Measurements from ENCODE around the gene RAB7B. TPM values are rescaled to one million over a fixed set of nuclear protein-coding genes. Genes with fewer than 3 reads are reported as not detected.
A peak's percentile ranks its signal among the peaks of the same experiment; 100 is the strongest.

RAB7B gene
- total RNA-seq, 1 donor from 2014 or later = not detected

DNA sequence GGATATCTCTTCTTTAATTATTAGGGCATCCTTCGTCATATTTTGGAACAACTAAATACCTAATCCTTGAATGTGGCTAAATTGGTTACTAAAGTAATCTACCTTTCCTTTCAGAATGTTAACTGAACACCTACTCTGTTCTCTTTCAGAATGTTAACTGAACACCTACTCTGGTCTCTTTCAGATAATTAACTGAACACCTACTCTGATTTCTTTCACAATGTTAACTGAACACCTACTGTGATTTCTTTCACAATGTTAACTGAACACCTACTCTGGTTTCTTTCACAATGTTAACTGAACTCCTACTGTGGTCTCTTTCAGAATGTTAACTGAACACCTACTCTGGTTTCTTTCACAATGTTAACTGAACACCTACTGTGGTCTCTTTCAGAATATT, 21.9 kb downstream of the RAB7B start:
- Mint-ChIP-seq H3K4me3 (ENCODE audit: low read depth) (no peak overlapping the region), H3K36me3 (ENCODE audit: insufficient read depth) (no peaks in the 10 kb centered on the region), H3K27me3 (peaks cover 3% of the 10 kb centered on the region), H3K9me3 (ENCODE audit: low read depth) (peaks cover 6% of the 10 kb centered on the region), H3K27ac (no peak overlapping the region), H3K4me1 (ENCODE audit: low read depth) (peaks cover 14% of the 10 kb centered on the region)
- TF ChIP-seq, protein P1, sequence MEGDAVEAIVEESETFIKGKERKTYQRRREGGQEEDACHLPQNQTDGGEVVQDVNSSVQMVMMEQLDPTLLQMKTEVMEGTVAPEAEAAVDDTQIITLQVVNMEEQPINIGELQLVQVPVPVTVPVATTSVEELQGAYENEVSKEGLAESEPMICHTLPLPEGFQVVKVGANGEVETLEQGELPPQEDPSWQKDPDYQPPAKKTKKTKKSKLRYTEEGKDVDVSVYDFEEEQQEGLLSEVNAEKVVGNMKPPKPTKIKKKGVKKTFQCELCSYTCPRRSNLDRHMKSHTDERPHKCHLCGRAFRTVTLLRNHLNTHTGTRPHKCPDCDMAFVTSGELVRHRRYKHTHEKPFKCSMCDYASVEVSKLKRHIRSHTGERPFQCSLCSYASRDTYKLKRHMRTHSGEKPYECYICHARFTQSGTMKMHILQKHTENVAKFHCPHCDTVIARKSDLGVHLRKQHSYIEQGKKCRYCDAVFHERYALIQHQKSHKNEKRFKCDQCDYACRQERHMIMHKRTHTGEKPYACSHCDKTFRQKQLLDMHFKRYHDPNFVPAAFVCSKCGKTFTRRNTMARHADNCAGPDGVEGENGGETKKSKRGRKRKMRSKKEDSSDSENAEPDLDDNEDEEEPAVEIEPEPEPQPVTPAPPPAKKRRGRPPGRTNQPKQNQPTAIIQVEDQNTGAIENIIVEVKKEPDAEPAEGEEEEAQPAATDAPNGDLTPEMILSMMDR (IDR thresholded peaks at IDR 0.05; ENCODE audit: unreplicated experiment) = no peak
- no peak for DNase-seq (ENCODE audit: low spot score, unreplicated experiment)

DNA sequence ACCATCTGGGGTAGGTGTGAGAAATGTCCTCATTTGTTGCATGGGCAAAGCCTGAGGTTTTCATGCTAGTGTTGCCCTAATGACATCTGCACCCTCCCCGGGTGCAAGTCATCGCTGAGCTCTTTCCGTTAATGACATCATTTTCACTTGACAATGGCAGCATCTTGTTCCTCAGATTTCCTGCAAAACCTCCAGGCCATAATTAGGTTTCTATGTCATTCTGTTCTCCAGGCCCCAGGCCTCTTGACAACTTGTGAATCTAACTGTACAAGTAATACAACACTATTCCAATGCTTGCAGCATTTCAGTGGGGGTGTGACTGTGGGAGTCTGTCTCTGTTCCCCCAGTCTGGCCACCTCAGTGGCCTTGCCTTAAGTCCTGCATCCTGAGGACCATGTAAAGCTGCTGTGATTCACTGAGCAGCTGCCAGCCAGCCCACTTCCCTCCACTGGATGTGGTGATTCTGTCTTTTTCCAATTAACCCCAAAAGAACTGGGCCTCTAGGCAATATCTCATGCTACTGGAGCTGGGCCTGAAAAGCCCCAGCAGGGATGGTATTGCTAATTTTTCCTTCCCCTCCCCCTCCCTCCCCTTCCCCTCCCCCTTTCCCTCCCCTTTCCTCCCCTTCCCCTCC, 22.8 kb downstream of the RAB7B start:
- Mint-ChIP-seq H3K27ac (no peak overlapping the region), H3K36me3 (ENCODE audit: insufficient read depth) (no peaks in the 10 kb centered on the region), H3K27me3 (peaks cover 3% of the 10 kb centered on the region), H3K9me3 (ENCODE audit: low read depth) (peaks cover 6% of the 10 kb centered on the region), H3K4me3 (ENCODE audit: low read depth) (no peak overlapping the region), H3K4me1 (ENCODE audit: low read depth) (peaks cover 15% of the 10 kb centered on the region)
- no peak for DNase-seq (ENCODE audit: low spot score, unreplicated experiment)
- TF ChIP-seq, protein P1 (IDR thresholded peaks at IDR 0.05; ENCODE audit: unreplicated experiment) = no peak

- TF ChIP-seq, protein P1 (IDR thresholded peaks at IDR 0.05; ENCODE audit: unreplicated experiment) = no peak
- Mint-ChIP-seq H3K27ac (no peak overlapping the region), H3K4me3 (ENCODE audit: low read depth) (no peak overlapping the region), H3K4me1 (ENCODE audit: low read depth) (peaks cover 12% of the 10 kb centered on the region), H3K9me3 (ENCODE audit: low read depth) (peaks cover 6% of the 10 kb centered on the region), H3K36me3 (ENCODE audit: insufficient read depth) (no peaks in the 10 kb centered on the region), H3K27me3 (peaks cover 3% of the 10 kb centered on the region)
- DNase-seq (ENCODE audit: low spot score, unreplicated experiment) = no peak
These were observed 23.9 kb downstream of the RAB7B start for GRCh38 chr1:205979301-205979700.

GRCh38 chr1:205978676-205979075, 24.5 kb downstream of the RAB7B start:
- Mint-ChIP-seq H3K27me3 (peaks cover 3% of the 10 kb centered on the region), H3K4me1 (ENCODE audit: low read depth) (peaks cover 8% of the 10 kb centered on the region), H3K9me3 (ENCODE audit: low read depth) (peaks cover 6% of the 10 kb centered on the region), H3K4me3 (ENCODE audit: low read depth) (no peak overlapping the region), H3K27ac (no peak overlapping the region), H3K36me3 (ENCODE audit: insufficient read depth) (no peaks in the 10 kb centered on the region)
- DNase-seq (ENCODE audit: low spot score, unreplicated experiment) = no peak
- TF ChIP-seq, protein P1 (IDR thresholded peaks at IDR 0.05; ENCODE audit: unreplicated experiment) = no peak

DNA sequence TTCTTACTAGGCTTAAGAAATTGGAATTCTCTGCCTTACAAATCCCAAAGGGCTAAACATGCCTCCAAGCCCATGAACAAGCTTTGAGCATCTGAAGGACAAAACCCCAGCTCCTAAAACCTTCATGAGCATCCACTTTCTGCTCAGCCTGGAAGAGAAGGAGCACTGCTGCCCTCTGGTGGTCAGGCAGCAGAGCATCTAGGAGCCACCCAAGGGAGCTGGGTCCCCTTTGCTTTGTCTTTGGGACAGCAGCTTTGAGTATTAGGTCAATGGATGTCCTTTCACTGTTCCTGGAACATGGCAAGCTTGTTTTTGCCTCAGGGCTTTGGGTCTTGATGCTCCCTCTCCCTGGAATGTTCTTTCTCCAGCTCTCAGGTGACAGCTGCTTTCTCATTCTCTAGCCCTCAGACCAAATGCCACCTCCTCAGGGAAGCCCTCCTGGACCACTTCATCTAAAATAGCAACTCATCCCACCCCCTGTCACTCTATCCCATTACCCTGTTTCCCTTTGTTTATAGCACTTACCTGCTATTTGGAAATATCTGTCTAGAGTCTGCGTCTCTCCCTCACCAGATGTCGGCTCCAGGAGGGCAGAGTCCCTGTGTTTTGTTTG, 25.7 kb downstream of the RAB7B start:
- TF ChIP-seq, protein P1 (IDR thresholded peaks at IDR 0.05; ENCODE audit: unreplicated experiment) = peak; percentile 99
- no peak overlapping the region for H3K4me3 Mint-ChIP-seq (ENCODE audit: low read depth)
- peaks cover 3% of the 10 kb centered on the region for H3K27me3 Mint-ChIP-seq
- peak; percentile 70 for DNase-seq (ENCODE audit: low spot score, unreplicated experiment)
- H3K27ac Mint-ChIP-seq = no peak overlapping the region
- H3K36me3 Mint-ChIP-seq (ENCODE audit: insufficient read depth) = no peaks in the 10 kb centered on the region
- H3K4me1 Mint-ChIP-seq (ENCODE audit: low read depth) = peaks cover 8% of the 10 kb centered on the region
- peaks cover 6% of the 10 kb centered on the region for H3K9me3 Mint-ChIP-seq (ENCODE audit: low read depth)

Data from progenitor cell of endocrine pancreas (in vitro differentiated cells).